IPS-20b (cell line): ENCODE measurements around the gene NECTIN2.

Experiments
- H3K27ac ChIP-seq: one replicate; pipeline ENCODE4 v1.5.1; 2013; ENCODE audit warnings: low read length
- H3K27me3 ChIP-seq: 2 replicates; pipeline ENCODE4 v1.6.1; 2013; ENCODE audit warnings: mild to moderate bottlenecking, low read length, inconsistent platforms; ENCODE audit not compliant: insufficient read depth
- H3K36me3 ChIP-seq: 2 replicates; pipeline ENCODE4 v1.6.1; 2013; ENCODE audit warnings: low read depth, mild to moderate bottlenecking, inconsistent platforms, low read length, moderate library complexity; ENCODE audit not compliant: insufficient read depth
- H3K4me1 ChIP-seq: 2 replicates; pipeline ENCODE4 v1.6.1; 2013; ENCODE audit warnings: mild to moderate bottlenecking, control low read depth, inconsistent platforms, low read length, moderate library complexity; ENCODE audit not compliant: insufficient read depth
- H3K4me3 ChIP-seq: 2 replicates; pipeline ENCODE4 v1.5.1; 2013; ENCODE audit warnings: mild to moderate bottlenecking, low read length, inconsistent platforms
- H3K9ac ChIP-seq: 2 replicates; pipeline ENCODE4 v1.6.1; 2013; ENCODE audit warnings: low read depth, mild to moderate bottlenecking, inconsistent platforms, low read length, moderate library complexity
- H3K9me3 ChIP-seq: 2 replicates; pipeline ENCODE4 v1.6.1; 2013; ENCODE audit warnings: mild to moderate bottlenecking, low read depth, low read length, inconsistent platforms; ENCODE audit not compliant: insufficient read depth

Gene NECTIN2

GRCh38 chr19:44863990-44864389 is 17.9 kb downstream of the NECTIN2 start:
- Histone ChIP-seq H3K27me3 (no peaks in the 10 kb centered on the region), H3K36me3 (peaks cover 64% of the 10 kb centered on the region), H3K9me3 (no peaks in the 10 kb centered on the region), H3K4me1 (no peaks in the 10 kb centered on the region), H3K9ac (no peak overlapping the region), H3K27ac (no peak overlapping the region), H3K4me3 (no peak overlapping the region)

GRCh38 chr19:44865196-44865767 is 19.2 kb downstream of the NECTIN2 start:
- no peak overlapping the region for H3K27ac ChIP-seq
- H3K9me3 ChIP-seq: no peaks in the 10 kb centered on the region
- no peak overlapping the region for H3K4me3 ChIP-seq
- H3K27me3 ChIP-seq: no peaks in the 10 kb centered on the region
- H3K36me3 ChIP-seq: peaks cover 60% of the 10 kb centered on the region
- H3K9ac ChIP-seq: no peak overlapping the region
- no peaks in the 10 kb centered on the region for H3K4me1 ChIP-seq

GRCh38 chr19:44866664-44867063 is 20.6 kb downstream of the NECTIN2 start:
- Histone ChIP-seq H3K4me3 (no peak overlapping the region), H3K4me1 (no peaks in the 10 kb centered on the region), H3K27me3 (no peaks in the 10 kb centered on the region), H3K36me3 (peaks cover 56% of the 10 kb centered on the region), H3K9ac (no peak overlapping the region), H3K27ac (no peak overlapping the region), H3K9me3 (no peaks in the 10 kb centered on the region)

GRCh38 chr19:44867578-44867977 is 21.5 kb downstream of the NECTIN2 start:
- H3K27me3 ChIP-seq: no peaks in the 10 kb centered on the region
- no peak overlapping the region for H3K9ac ChIP-seq
- H3K4me1 ChIP-seq: no peaks in the 10 kb centered on the region
- H3K27ac ChIP-seq: no peak overlapping the region
- H3K9me3 ChIP-seq: no peaks in the 10 kb centered on the region
- H3K36me3 ChIP-seq: peaks cover 61% of the 10 kb centered on the region
- H3K4me3 ChIP-seq: no peak overlapping the region

- H3K36me3 ChIP-seq: peaks cover 81% of the 10 kb centered on the region
- H3K9ac ChIP-seq: no peak overlapping the region
- H3K4me3 ChIP-seq: no peak overlapping the region
- no peak overlapping the region for H3K27ac ChIP-seq
- no peaks in the 10 kb centered on the region for H3K27me3 ChIP-seq
- H3K9me3 ChIP-seq: no peaks in the 10 kb centered on the region
- H3K4me1 ChIP-seq: no peaks in the 10 kb centered on the region
These were observed 23.8 kb downstream of the NECTIN2 start for GRCh38 chr19:44869733-44870470.

DNA sequence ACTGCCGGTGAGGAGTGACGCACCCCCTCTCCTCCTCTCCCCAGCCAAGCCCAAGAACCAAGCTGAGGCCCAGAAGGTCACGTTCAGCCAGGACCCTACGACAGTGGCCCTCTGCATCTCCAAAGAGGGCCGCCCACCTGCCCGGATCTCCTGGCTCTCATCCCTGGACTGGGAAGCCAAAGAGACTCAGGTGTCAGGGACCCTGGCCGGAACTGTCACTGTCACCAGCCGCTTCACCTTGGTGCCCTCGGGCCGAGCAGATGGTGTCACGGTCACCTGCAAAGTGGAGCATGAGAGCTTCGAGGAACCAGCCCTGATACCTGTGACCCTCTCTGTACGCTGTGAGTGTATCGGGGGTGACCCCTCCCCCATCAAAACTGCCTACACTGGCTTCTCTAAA is 25.7 kb downstream of the NECTIN2 start:
- Histone ChIP-seq H3K4me1 (peaks cover 6% of the 10 kb centered on the region), H3K27ac (no peak overlapping the region), H3K9me3 (no peaks in the 10 kb centered on the region), H3K36me3 (peaks cover 82% of the 10 kb centered on the region), H3K4me3 (no peak overlapping the region), H3K27me3 (no peaks in the 10 kb centered on the region), H3K9ac (no peak overlapping the region)

- Histone ChIP-seq H3K4me1 (peaks cover 10% of the 10 kb centered on the region), H3K4me3 (no peak overlapping the region), H3K9ac (no peak overlapping the region), H3K9me3 (no peaks in the 10 kb centered on the region), H3K36me3 (peaks cover 84% of the 10 kb centered on the region), H3K27me3 (no peaks in the 10 kb centered on the region), H3K27ac (no peak overlapping the region)
These were observed 26.6 kb downstream of the NECTIN2 start for GRCh38 chr19:44872661-44873060.

DNA sequence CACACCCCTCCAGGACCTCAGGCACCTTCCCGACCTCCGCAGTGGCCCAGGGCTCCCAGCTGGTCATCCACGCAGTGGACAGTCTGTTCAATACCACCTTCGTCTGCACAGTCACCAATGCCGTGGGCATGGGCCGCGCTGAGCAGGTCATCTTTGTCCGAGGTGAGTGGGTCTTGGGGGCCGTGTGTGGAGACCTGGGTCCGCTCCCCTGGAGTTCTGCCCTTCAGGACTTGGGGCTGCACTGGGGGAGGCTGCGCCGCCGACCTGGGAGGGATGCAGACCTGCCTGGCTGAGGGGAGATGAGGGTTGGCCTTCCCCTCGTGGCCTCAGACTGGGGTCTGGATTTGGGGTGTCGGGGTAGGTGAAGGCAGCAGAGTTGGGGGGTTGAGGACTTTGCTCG is 28.2 kb downstream of the NECTIN2 start:
- peaks cover 10% of the 10 kb centered on the region for H3K4me1 ChIP-seq
- H3K27me3 ChIP-seq: no peaks in the 10 kb centered on the region
- peaks cover 89% of the 10 kb centered on the region for H3K36me3 ChIP-seq
- H3K27ac ChIP-seq: no peak overlapping the region
- no peak overlapping the region for H3K9ac ChIP-seq
- H3K9me3 ChIP-seq: no peaks in the 10 kb centered on the region
- H3K4me3 ChIP-seq: no peak overlapping the region

DNA sequence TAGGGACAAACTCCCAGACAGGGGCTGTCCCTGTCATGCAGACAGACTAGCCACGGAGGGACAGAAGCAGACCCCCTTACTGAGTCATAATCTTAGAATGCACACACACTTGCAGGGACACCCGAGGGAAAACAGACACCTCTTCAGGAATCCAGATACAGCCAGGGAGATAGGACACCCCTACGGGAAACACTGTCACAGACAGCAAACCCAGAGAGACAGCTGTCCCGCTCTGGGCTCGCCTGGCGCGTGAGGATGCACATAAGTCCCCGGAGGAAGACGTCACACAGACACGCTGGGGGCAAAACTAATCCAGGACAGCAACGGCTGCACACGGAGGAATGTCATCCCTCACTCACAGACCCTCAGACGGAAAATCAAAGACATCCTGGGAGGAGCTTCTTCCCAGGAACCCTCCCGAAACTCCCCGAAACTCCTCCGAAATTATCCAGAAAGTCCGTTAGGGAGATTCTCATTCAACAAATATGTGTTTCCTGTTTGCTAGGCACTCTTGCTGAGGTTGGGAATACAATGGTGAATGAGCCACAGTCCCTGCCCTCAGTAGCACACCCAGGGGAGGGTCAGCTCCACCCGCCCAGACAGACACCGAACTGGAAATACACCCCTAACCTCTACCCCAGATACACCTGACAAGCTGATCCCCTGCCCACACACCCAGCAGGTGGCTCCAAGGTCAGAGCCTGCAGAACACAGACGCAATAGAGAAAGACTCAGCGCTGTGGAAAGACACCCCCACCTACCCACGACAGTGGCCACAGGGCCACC is 29.8 kb downstream of the NECTIN2 start:
- peaks cover 84% of the 10 kb centered on the region for H3K36me3 ChIP-seq

DNA sequence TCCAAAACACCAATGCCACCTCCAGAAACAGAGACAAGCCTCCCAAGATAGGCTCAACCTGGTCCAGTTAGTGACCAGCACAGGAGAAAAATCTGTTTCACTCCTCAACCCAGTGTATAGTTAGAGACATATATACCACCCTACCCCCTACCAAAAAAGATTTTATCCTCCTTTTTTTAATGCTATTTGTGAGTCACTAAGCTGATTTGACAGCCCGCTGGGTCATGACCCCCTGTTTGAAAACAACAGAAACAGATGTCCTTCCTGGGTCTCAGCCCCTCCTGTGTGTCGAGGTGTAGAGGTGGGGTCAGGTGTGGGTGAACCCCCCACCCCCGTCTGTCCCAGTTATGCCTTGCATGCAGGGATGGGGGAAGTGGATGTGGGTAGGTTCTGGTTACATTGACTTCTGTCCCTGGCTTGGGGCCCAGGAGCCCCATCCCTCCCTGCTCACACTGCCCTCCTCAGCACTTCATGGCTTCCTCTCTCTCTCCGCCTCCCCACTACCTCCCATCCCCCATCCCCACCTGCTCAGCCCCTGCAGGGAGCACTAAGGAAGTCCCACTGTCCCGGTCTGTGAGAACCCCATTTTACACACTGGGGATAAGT is 30.9 kb downstream of the NECTIN2 start:
- Histone ChIP-seq H3K36me3 (peaks cover 76% of the 10 kb centered on the region), H3K27ac (no peak overlapping the region), H3K4me1 (peaks cover 10% of the 10 kb centered on the region), H3K9me3 (no peaks in the 10 kb centered on the region), H3K4me3 (no peak overlapping the region), H3K27me3 (no peaks in the 10 kb centered on the region), H3K9ac (no peak overlapping the region)

More for the DNA sequence above, 29.8 kb downstream of the NECTIN2 start:
- H3K4me1 ChIP-seq: peaks cover 10% of the 10 kb centered on the region
- H3K27ac ChIP-seq: no peak overlapping the region
- H3K4me3 ChIP-seq: no peak overlapping the region
- H3K27me3 ChIP-seq: no peaks in the 10 kb centered on the region
- H3K9ac ChIP-seq: no peak overlapping the region
- H3K9me3 ChIP-seq: no peaks in the 10 kb centered on the region

GRCh38 chr19:44878120-44878865 is 32.2 kb downstream of the NECTIN2 start:
- Histone ChIP-seq H3K36me3 (peaks cover 65% of the 10 kb centered on the region), H3K9me3 (no peaks in the 10 kb centered on the region), H3K4me1 (peaks cover 10% of the 10 kb centered on the region), H3K27me3 (no peaks in the 10 kb centered on the region), H3K27ac (no peak overlapping the region), H3K9ac (no peak overlapping the region), H3K4me3 (no peak overlapping the region)
